ENCODE results near the gene PSMG4. TPM values are rescaled to one million over a fixed set of nuclear protein-coding genes. Genes with fewer than 3 reads are reported as not detected.

PSMG4 gene
- total RNA-seq, 3 donors from 2014 or later (not counting 1 experiment from before 2014, with no cell fraction given) = 8.3 to 15.3 (median 11.3) TPM

DNA sequence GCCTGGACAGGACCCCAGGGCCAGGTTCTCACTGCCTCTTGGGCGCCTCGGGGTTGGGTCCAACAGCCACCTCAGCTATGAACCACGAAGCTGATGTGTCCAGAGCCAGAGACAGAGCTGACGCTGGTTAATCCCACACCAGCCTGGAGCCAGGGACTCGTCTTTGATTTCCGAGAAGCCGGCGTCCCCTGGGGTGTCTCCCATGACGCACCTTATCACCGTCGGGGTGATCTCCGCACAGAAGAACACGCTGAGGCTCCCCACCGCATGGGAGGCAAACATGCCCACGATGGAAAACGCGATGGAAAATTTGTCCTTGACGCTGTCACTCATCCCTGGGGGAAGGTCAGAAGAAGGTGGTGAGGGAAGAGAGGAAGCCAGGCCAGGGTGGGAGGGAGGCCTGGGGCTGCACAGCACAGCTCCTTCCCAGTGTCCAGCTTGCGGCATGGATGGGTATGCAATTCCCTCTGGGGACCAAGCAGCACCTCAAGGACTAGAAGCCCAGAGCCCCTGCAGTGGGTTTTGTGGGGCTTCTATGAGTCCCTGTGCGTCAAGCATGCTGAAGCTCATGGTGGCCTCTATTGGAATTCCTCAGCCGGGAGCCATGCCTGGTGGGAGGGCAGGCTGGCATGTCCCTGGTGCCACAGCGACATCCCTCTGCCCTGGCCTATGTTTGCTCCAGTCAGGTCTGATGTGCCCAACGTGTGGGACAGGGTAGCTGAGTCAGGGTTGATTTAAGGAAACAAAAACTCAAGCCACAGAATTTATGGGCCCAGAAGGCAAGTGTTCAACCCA, 25.1 kb downstream of the PSMG4 start:
- intact Hi-C loops (cut with micrococcal nuclease) = no loop called here
- no peak for DNase-seq
- no peak overlapping the region for H3K27ac Mint-ChIP-seq

DNA sequence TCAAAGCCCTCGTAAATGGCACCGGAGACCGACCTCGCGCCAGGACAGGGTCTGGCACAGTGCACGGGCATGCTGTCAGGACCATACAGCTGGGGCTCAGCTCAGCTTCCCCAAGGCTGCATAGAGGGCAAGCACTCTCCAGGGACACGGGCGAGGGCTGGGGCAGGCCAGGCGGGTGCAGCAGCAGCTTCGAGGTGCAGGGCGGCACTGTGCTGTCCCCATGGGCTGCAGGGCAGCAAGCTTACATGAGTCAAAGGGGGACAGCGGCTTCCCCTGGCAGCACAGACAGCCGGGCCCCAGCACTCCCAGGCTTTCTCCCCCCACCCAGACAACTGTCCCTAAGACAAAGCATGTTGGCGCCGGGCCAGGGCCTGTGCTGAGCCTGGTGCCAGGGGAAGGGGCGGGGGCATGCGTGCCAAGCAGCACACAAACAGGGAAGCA, 25.7 kb downstream of the PSMG4 start:
- Histone ChIP-seq H3K36me3 (ENCODE audit: control insufficient read depth, insufficient read depth, low read length) (peaks cover 3% of the 10 kb centered on the region), H3K27me3 (ENCODE audit: control insufficient read depth, insufficient read depth, low read length) (no peaks in the 10 kb centered on the region), H3K27ac (ENCODE audit: low read length) (no peak overlapping the region), H3K9me3 (ENCODE audit: control insufficient read depth, insufficient read depth, low read length) (no peaks in the 10 kb centered on the region), H3K4me3 (ENCODE audit: low read length) (no peak overlapping the region), H3K4me1 (ENCODE audit: control insufficient read depth, insufficient read depth, low read length) (no peaks in the 10 kb centered on the region)
- no peak overlapping the region for H3K4me3 Mint-ChIP-seq
- H3K4me1 Mint-ChIP-seq = peaks cover 0 to 3% of the 10 kb centered on the region in 2 donors
- 93% methylated on average over 17 of the region's 17 CpGs for WGBS (ENCODE audit: insufficient coverage)
- ATAC-seq (no peak), DNase-seq (no peak)
- no peaks in the 10 kb centered on the region for H3K27me3 Mint-ChIP-seq (ENCODE audit: low read depth in 2 of 2)
- intact Hi-C loops (cut with micrococcal nuclease) = no loop called here
- no peaks in the 10 kb centered on the region for H3K9me3 Mint-ChIP-seq
- H3K36me3 Mint-ChIP-seq = no peaks in the 10 kb centered on the region
- no peak overlapping the region for H3K27ac Mint-ChIP-seq
- TF ChIP-seq, protein P1, sequence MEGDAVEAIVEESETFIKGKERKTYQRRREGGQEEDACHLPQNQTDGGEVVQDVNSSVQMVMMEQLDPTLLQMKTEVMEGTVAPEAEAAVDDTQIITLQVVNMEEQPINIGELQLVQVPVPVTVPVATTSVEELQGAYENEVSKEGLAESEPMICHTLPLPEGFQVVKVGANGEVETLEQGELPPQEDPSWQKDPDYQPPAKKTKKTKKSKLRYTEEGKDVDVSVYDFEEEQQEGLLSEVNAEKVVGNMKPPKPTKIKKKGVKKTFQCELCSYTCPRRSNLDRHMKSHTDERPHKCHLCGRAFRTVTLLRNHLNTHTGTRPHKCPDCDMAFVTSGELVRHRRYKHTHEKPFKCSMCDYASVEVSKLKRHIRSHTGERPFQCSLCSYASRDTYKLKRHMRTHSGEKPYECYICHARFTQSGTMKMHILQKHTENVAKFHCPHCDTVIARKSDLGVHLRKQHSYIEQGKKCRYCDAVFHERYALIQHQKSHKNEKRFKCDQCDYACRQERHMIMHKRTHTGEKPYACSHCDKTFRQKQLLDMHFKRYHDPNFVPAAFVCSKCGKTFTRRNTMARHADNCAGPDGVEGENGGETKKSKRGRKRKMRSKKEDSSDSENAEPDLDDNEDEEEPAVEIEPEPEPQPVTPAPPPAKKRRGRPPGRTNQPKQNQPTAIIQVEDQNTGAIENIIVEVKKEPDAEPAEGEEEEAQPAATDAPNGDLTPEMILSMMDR (IDR thresholded peaks at IDR 0.05) = no peak

More for the DNA sequence above, 25.1 kb downstream of the PSMG4 start:
- 94% methylated on average over 23 of the region's 23 CpGs for whole genome bisulfite sequencing (ENCODE audit: insufficient coverage)
- H3K36me3 Mint-ChIP-seq = no peaks in the 10 kb centered on the region
- H3K4me3 ChIP-seq (ENCODE audit: low read length) = no peak overlapping the region
- no peaks in the 10 kb centered on the region for H3K27me3 ChIP-seq (ENCODE audit: control insufficient read depth, insufficient read depth, low read length)
- H3K4me3 Mint-ChIP-seq = no peak overlapping the region
- peaks cover 3% of the 10 kb centered on the region for H3K36me3 ChIP-seq (ENCODE audit: control insufficient read depth, insufficient read depth, low read length)
- H3K4me1 Mint-ChIP-seq = peaks cover 0 to 5% of the 10 kb centered on the region in 2 donors
- ATAC-seq = no peak
- H3K27ac ChIP-seq (ENCODE audit: low read length) = no peak overlapping the region
- H3K4me1 ChIP-seq (ENCODE audit: control insufficient read depth, insufficient read depth, low read length) = no peaks in the 10 kb centered on the region
- no peaks in the 10 kb centered on the region for H3K9me3 ChIP-seq (ENCODE audit: control insufficient read depth, insufficient read depth, low read length)
- H3K27me3 Mint-ChIP-seq (ENCODE audit: low read depth in 2 of 2) = no peaks in the 10 kb centered on the region
- no peaks in the 10 kb centered on the region for H3K9me3 Mint-ChIP-seq
- TF ChIP-seq, protein P1 (IDR thresholded peaks at IDR 0.05) = no peak

DNA sequence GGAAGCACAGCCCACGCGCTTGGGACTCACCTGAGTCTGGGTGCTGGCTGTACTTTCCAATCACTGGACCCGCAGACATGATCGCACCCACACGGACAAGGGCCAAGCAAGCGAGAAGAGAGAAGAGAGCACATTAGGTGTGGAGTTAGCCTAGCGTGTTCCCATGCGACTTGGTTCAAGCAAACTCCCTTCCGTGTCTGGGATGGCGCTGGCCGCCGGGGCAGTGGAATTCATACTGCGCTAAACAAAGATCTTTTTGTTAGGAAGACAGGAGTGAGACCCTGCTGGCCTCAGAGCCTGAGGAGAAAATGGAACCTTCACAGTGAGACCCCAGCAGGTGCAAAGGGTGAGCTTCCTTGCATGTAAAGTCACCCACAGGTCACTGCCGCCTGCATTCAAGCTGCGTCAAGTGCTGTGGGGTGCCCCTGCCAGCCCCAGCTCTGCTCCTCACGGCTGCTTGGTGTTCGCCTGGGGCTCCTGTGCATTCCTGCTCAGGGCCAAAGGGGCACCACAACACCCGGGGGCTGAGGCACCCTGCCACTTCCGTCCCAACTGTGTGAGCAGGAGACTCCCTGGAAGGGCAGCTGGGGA, 26.4 kb downstream of the PSMG4 start:
- intact Hi-C loops (cut with micrococcal nuclease) = no loop called here
- TF ChIP-seq, protein P1 (IDR thresholded peaks at IDR 0.05) = no peak
- Histone ChIP-seq H3K4me3 (ENCODE audit: low read length) (no peak overlapping the region), H3K36me3 (ENCODE audit: control insufficient read depth, insufficient read depth, low read length) (peaks cover 3% of the 10 kb centered on the region), H3K27me3 (ENCODE audit: control insufficient read depth, insufficient read depth, low read length) (no peaks in the 10 kb centered on the region), H3K9me3 (ENCODE audit: control insufficient read depth, insufficient read depth, low read length) (no peaks in the 10 kb centered on the region), H3K4me1 (ENCODE audit: control insufficient read depth, insufficient read depth, low read length) (no peaks in the 10 kb centered on the region), H3K27ac (ENCODE audit: low read length) (no peak overlapping the region)
- ATAC-seq = no peak
- 97% methylated on average over 19 of the region's 19 CpGs for WGBS (ENCODE audit: insufficient coverage)
- no peak for DNase-seq
- Mint-ChIP-seq H3K4me1 (no peaks in the 10 kb centered on the region), H3K27ac (no peak overlapping the region), H3K27me3 (ENCODE audit: low read depth in 2 of 2) (no peaks in the 10 kb centered on the region), H3K36me3 (no peaks in the 10 kb centered on the region), H3K9me3 (no peaks in the 10 kb centered on the region), H3K4me3 (no peak overlapping the region)
